DMS153 (cell line): ENCODE data around the gene EEFSEC.

Experiments used
- DNase-seq: peaks from one replicate; lab custom pipeline; 2025; lab: John Stamatoyannopoulos, UW

EEFSEC gene

DNA sequence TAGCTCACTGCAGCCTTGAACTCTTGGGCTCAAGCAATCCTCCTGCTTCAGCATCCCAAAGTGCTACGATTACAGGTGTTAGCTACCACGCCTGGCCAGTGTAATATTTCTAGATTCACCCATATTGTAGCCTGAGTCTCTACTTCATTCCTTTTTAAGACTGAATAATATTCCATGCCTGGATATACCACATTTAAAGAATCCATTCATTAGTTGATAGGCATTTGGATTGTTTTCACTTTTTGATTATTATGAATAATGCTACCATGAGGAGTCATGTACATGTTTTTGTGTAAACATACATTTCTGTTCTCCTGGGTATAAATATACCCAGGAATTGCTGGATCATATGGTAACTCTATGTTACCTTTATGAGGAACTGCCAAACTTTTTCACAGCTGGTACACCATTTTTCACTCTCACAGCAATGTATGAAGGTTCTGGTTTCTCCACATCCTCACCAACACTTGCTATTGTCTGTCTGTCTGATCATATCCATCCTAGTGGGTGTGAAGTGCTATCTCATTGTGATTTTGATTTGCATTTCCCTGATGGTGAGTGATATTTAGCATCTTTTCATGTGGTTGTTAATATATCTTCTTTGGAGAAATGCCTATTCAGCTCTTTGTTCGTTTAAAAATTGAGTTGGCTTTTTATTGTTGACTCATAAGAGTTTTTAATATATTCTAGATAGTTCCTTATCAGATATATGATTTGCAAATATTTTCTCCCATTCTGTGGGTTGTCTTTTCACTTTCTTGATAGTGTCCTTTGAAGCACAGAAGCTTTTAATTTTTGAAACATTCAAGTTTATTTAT, 32.6 kb downstream of the EEFSEC start:
- no peak for DNase-seq

GRCh38 chr3:128187495-128187894, 34.2 kb downstream of the EEFSEC start:
- no peak for DNase-seq

GRCh38 chr3:128188326-128188725, 35.0 kb downstream of the EEFSEC start:
- DNase-seq = no peak

- no peak for DNase-seq
Measured at GRCh38 chr3:128188956-128189355, 35.7 kb downstream of the EEFSEC start.

- DNase-seq = no peak
Measured at GRCh38 chr3:128190501-128190900, 37.2 kb downstream of the EEFSEC start.

- no peak for DNase-seq
Measured at GRCh38 chr3:128192131-128192530, 38.9 kb downstream of the EEFSEC start.

- DNase-seq = no peak
Measured at GRCh38 chr3:128193168-128193567, 39.9 kb downstream of the EEFSEC start.

DNA sequence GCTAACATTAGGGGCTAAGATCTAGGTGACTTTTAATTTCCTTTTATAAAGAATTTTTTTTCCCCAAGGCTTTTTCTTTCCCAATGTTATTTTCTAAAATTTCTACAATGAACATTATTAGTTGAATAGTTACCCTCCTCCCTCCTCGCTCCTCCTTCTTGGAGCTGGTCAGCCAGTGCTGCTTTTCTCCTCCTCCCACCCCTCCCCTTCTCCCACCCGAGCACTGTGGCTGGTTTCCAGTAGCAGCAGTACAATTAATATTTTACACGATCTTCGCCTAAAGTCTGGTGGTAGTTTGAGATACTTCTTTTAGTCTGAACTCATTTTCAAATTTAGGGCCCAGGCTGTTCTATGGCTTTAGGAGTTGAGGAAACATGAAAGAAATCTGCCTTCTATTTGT, 41.6 kb downstream of the EEFSEC start:
- DNase-seq = no peak

DNA sequence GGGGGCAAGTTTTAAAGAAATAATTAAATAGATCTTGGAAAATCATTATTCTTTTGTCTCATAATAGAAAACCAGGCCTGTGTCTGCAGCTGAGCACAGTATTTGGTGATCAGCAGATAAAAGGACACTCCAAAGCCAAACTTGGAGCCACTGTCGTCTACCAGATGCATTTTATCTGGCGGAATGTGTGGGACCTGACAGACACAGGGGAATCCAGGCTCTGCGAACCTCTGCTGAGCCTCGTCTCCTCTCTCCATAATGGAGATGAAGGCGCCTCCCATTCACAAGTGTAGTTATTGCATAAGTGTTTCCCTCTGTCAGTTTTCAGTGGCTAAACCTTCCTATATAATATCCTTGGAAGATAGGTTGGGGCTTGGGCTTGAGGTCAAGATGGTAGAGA, 42.1 kb downstream of the EEFSEC start:
- no peak for DNase-seq

DNA sequence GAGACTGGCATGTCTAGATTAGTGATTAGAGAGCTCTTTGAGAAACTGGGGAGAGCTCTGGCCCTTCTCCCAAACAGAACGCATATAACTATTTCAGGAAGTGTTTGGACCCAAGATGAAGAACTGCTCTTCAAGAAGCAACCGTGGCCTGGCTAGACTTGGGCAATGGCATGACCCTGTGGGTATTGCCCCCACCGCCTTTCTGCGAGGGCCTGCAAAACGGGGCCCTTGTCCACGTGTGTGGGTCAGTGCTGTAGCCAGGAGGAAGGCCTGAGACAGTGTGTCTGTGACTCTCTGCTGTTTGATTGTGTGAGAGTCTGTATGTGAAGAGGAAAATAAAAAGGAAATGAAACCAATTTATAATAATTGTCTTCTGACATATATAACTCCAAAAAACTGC, 42.5 kb downstream of the EEFSEC start:
- no peak for DNase-seq

GRCh38 chr3:128196647-128197046, 43.4 kb downstream of the EEFSEC start:
- DNase-seq = no peak

DNA sequence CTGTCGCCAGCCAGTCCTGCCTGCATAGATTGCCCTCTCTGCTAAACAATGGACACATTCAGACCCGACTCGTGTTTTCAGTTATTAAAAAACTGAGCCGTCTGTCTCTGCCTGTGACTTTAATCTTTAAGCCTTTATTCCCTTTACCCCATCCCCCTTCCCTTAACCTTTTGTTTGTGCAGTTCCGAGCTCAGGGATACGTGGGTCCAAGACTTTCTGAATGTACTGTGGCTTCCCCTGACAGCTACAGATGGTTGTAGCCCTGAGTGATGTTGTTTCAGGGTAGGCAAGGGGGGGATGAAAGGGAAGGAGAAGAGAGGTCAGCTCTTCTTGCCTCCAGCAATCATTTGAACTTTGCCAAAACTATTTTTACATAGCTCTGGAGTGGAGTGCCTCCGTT, 44.6 kb downstream of the EEFSEC start:
- DNase-seq = no peak

DNA sequence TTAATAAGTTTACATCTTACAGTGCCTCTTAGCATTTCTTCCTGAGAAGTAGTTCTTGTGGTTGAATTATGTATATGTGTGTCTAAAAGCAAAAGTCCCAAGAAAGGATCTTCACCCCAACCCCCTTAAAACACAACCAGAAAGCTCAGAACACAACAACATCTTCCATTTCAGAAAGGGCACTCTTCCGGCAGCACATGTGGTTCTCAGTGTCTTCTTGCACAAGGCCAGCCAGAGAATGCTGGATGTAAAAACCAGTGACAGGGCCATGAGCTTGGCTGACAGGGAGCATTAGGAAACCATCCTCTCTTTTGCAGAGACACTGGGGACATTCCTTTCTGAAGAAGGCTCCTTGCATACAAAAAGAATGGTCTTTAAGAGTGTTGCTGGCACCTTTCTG, 45.0 kb downstream of the EEFSEC start:
- DNase-seq = no peak

GRCh38 chr3:128199110-128199509, 45.8 kb downstream of the EEFSEC start:
- no peak for DNase-seq

DNA sequence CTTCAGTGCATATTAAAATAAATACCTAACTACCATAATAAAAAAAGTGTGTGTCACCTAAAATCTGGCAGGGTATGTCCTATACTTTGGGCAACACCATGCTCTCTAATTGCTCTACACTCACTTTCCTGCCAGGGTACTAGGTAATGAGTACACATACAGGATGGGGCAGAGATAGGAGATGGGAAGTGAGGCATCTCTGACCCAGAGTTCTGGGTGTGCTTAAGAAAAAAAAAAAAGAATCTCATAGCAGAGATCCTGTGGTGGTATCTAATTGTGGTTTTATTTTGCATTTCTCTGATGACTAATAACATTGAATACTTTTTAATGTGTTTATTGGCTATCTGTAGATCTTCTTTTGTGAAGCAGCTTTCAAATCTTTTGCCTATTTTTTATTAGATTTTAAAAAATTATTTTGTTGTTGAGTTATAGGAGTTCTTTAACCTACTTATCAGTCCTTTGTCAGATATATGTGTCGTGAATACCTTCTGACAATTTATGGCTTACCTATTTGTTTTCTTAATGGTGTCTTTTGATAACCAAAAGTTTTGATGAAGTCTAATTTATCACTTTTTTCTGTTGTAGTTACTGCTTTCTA, 48.0 kb downstream of the EEFSEC start:
- no peak for DNase-seq

GRCh38 chr3:128203169-128203568, 49.9 kb downstream of the EEFSEC start:
- no peak for DNase-seq

DNA sequence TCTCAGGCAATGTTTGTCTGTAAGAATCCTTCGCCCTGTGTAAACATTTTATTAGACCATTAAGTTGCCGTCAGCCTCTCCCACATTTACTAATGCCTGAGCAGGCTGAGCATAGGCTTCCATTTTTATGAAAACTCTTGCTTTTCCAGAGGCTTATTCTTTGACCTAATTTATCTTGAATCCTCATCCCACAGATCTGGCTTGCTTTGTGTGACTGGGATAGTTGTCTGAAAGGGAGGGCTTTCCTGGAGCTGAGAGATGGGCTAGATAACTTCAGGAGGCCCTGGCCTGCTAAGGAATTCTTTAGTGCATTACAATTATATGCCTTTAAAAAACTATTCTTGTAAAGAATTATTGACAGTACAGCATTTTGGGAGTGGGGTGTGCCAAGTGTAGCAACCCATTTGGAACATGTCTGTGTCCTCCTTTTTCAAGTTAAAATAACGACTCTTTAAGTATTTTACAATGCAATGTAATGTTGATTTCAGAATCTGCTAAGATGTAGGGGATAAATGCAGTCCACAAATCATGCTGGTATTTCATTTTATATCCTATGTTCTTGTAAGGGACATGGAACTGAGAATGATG, 52.4 kb downstream of the EEFSEC start:
- DNase-seq = no peak

GRCh38 chr3:128207951-128208350, 54.7 kb downstream of the EEFSEC start:
- no peak for DNase-seq

GRCh38 chr3:128210711-128211110, 57.4 kb downstream of the EEFSEC start:
- no peak for DNase-seq

DNA sequence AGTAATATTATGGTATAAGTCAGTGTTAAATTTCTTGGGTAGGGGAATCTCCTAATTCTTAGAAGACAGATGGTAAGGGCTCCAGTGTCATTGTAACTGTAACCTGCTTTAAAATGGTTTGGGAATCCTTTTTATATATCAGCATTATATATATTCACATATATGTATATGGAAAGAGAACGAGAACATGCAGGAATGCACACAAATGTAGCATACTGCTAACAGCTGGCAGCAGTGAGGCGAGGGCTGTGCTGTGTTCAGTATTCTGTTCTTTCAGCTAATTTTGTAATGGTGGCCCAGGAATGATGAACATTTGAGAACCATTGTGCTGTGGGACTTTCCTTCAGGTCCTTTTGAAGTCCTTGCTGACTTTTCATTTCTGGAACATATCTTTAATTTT, 60.8 kb downstream of the EEFSEC start:
- DNase-seq = no peak

DNA sequence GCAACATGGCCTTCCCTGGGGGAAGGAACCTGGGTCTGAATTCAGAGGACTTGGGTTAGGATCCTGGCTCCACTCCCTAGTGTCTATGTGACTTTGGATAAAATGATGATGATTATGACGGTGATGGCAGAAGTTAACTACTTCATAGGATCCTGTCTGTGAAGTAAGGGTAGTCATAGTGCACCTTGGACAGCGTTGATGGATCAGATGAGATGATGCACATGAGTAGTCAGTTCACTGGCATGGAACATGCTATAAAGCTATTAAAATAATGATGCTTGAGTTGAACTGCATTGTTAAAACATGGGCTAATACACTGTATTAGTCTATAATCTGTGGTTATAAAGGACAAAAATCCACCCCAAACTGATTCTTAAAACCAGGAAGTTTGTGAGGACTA, 62.0 kb downstream of the EEFSEC start:
- no peak for DNase-seq

DNA sequence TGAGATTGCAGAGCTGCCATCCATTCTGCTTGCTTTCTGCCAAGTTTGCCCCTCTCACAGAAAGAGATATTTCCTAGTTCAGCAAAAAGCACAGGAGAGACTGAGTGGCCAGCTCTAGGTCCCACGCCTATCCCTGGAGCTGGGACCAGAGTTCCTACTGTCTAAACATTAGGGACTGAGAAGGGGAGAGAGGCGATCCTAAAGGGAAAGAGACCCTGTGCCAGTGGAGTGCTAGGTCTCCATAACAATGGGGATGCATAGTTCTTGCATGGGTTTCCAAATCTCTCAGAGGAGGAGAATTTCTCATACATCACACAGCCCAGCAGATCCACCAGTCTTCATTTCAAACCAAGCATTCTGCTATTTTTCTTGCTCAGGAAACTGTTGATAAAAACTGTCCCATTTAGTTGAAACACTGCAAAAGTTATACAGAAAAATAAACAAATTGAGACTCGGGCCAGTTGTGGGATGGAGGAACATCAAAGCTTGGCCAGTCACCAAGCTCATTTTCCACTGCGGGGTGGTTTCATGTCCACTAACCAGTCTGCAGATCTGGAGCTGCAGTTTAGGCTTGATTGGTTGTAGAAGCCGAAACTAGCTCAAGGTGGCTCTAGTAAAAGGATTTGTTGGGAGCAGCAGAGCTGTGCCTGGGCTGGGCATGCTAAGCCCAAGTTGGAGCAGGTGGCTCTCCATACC, 62.7 kb downstream of the EEFSEC start:
- DNase-seq = no peak
